ENCODE measurements around the gene FAM3C. TPM values are rescaled to one million over a fixed set of nuclear protein-coding genes. Genes with fewer than 3 reads are reported as not detected.

FAM3C gene
- total RNA-seq, 1 experiment from 2014 or later, result 30.3 TPM

- no peak overlapping the region for H3K4me3 ChIP-seq (ENCODE audit: insufficient read depth, low read depth, low read length)
- no peak for DNase-seq
- H3K27me3 ChIP-seq (ENCODE audit: control insufficient read depth, insufficient read depth, low read length), result no peaks in the 10 kb centered on the region
- peaks cover 4% of the 10 kb centered on the region for H3K36me3 ChIP-seq (replicated peaks; ENCODE audit: control insufficient read depth, insufficient read depth, low read length)
Measured at GRCh38 chr7:121382473-121382872, 13.6 kb downstream of the FAM3C start.

- DNase-seq, result no peak
- no peaks in the 10 kb centered on the region for H3K27me3 ChIP-seq (ENCODE audit: control insufficient read depth, insufficient read depth, low read length)
- H3K4me3 ChIP-seq (ENCODE audit: insufficient read depth, low read depth, low read length), result no peak overlapping the region
- H3K36me3 ChIP-seq (replicated peaks; ENCODE audit: control insufficient read depth, insufficient read depth, low read length), result peaks cover 6% of the 10 kb centered on the region
Measured at GRCh38 chr7:121379930-121380329, 16.2 kb downstream of the FAM3C start.

GRCh38 chr7:121376979-121377378, 19.1 kb downstream of the FAM3C start:
- H3K27me3 ChIP-seq (ENCODE audit: control insufficient read depth, insufficient read depth, low read length), result no peaks in the 10 kb centered on the region
- peaks cover 6% of the 10 kb centered on the region for H3K36me3 ChIP-seq (replicated peaks; ENCODE audit: control insufficient read depth, insufficient read depth, low read length)
- no peak overlapping the region for H3K4me3 ChIP-seq (ENCODE audit: insufficient read depth, low read depth, low read length)
- no peak for DNase-seq

DNA sequence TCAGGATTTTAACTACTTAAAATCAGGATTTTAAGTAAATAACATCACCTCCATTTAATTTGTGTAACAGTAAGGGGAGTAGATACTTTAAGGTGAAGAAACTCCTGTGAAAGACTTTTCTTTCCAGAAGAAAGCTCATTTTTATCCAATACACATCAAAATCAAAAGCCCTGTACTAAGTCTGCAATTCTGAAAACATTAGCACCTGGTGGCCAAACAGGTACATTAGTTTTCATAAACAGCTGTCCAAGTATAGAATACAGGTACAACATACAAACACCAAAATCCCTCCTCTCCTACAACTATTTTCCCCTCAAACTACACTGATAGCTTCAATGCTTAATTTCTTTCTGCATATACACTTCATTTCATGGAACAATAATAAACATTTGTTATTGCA, 22.9 kb downstream of the FAM3C start:
- H3K36me3 ChIP-seq (replicated peaks; ENCODE audit: control insufficient read depth, insufficient read depth, low read length), result peaks cover 7% of the 10 kb centered on the region
- H3K27me3 ChIP-seq (ENCODE audit: control insufficient read depth, insufficient read depth, low read length), result no peaks in the 10 kb centered on the region
- H3K4me3 ChIP-seq (ENCODE audit: insufficient read depth, low read depth, low read length), result no peak overlapping the region
- DNase-seq, result no peak

GRCh38 chr7:121372376-121373010, 23.6 kb downstream of the FAM3C start:
- H3K4me3 ChIP-seq (ENCODE audit: insufficient read depth, low read depth, low read length), result no peak overlapping the region
- peaks cover 8% of the 10 kb centered on the region for H3K36me3 ChIP-seq (replicated peaks; ENCODE audit: control insufficient read depth, insufficient read depth, low read length)
- H3K27me3 ChIP-seq (ENCODE audit: control insufficient read depth, insufficient read depth, low read length), result no peaks in the 10 kb centered on the region
- no peak for DNase-seq

DNA sequence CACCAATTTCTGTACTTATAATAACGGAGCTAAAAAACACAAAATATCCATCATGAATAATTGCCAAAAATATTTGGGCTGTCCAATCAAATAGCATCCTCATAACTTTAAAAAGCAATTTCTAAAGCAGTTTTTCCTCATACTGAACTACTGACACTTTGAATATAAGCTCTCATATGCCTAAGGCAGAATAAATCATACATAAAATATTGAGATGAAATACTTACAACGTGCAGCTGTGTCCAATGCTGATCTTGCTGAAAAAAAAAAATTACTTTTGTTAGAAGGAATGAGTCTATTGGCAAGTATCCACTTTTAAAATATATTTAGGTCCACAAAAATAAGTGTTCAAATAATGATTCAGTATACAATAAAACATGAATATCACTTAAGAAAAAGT, 24.2 kb downstream of the FAM3C start:
- DNase-seq, result no peak
- Histone ChIP-seq H3K27me3 (ENCODE audit: control insufficient read depth, insufficient read depth, low read length) (no peaks in the 10 kb centered on the region), H3K4me3 (ENCODE audit: insufficient read depth, low read depth, low read length) (no peak overlapping the region), H3K36me3 (replicated peaks; ENCODE audit: control insufficient read depth, insufficient read depth, low read length) (peaks cover 8% of the 10 kb centered on the region)

DNA sequence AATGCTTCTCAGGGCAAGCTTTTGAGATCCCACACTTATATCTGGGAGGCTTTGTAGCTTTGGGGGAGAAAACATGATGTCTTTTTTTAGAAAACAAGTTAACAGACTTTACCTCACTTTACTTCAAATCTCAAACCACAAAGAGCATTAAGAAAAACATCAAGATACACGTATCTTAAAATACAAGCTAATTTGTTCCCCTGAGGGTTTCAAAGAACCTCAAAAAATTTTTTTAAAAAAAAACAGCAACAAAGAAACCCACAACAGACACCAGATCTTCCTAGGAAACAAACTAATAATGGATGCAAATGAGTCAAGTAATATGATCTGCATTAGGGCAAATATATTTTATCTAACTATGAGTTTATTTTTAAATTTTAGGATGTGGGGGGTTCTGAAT, 24.7 kb downstream of the FAM3C start:
- Histone ChIP-seq H3K36me3 (replicated peaks; ENCODE audit: control insufficient read depth, insufficient read depth, low read length) (peaks cover 8% of the 10 kb centered on the region), H3K27me3 (ENCODE audit: control insufficient read depth, insufficient read depth, low read length) (no peaks in the 10 kb centered on the region)
- no peak for DNase-seq

GRCh38 chr7:121369462-121369861, 26.6 kb downstream of the FAM3C start:
- Histone ChIP-seq H3K36me3 (replicated peaks; ENCODE audit: control insufficient read depth, insufficient read depth, low read length) (peaks cover 7% of the 10 kb centered on the region), H3K4me3 (ENCODE audit: insufficient read depth, low read depth, low read length) (no peak overlapping the region), H3K27me3 (ENCODE audit: control insufficient read depth, insufficient read depth, low read length) (no peaks in the 10 kb centered on the region)
- DNase-seq, result no peak

More for the DNA sequence above, 24.7 kb downstream of the FAM3C start:
- no peak overlapping the region for H3K4me3 ChIP-seq (ENCODE audit: insufficient read depth, low read depth, low read length)

DNA sequence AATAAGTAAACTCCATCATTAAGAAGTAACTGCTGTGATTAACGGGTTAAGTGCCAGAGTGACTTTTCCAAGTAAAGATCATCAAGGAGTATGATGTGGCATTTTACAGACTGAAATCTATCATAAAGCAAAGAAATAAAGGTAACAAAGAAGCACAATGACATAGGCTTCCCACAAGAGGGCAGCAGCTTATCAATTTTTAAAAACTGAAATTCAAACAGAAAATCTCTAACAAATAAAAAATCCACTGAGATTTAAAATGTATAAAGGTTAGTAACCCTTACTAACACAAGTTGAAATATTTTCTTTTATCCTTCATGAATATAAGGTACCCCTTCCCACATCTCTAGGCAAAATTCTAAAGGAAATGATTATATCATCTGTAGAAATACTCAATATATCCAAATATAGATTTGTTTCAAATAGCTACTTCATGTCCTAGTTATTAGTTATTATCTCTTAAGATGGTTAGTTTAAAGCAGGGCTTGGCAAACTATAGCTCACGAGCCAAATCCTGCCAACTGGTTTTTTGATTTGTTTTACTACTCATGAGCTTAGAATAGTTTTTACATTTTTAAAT, 29.2 kb downstream of the FAM3C start:
- Histone ChIP-seq H3K27me3 (ENCODE audit: control insufficient read depth, insufficient read depth, low read length) (no peaks in the 10 kb centered on the region), H3K4me3 (ENCODE audit: insufficient read depth, low read depth, low read length) (no peak overlapping the region), H3K36me3 (replicated peaks; ENCODE audit: control insufficient read depth, insufficient read depth, low read length) (peaks cover 7% of the 10 kb centered on the region)
- no peak for DNase-seq

- H3K4me3 ChIP-seq (ENCODE audit: insufficient read depth, low read depth, low read length), result no peak overlapping the region
- H3K27me3 ChIP-seq (ENCODE audit: control insufficient read depth, insufficient read depth, low read length), result no peaks in the 10 kb centered on the region
- DNase-seq, result no peak
- H3K36me3 ChIP-seq (replicated peaks; ENCODE audit: control insufficient read depth, insufficient read depth, low read length), result peaks cover 5% of the 10 kb centered on the region
Measured at GRCh38 chr7:121360564-121360963, 35.5 kb downstream of the FAM3C start.

DNA sequence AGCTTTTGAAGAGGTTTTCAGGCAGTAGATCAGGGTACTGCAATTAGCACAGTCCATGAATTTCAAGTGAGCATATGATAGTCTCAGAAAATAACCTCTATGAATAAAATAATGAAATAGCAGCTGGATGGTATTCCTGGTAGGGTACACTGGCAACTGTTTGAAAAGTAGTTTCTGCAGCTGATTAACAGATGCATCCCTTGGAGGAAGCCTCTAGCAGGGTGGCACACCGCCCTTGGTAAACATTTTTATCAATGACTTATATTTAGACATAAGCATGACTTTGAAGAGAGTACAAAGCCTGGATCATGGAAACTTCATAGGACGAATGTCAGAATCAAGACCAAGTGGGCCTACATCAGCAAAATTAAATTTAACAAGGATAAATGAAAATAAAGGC, 40.5 kb downstream of the FAM3C start:
- no peak for DNase-seq
- Histone ChIP-seq H3K36me3 (replicated peaks; ENCODE audit: control insufficient read depth, insufficient read depth, low read length) (peaks cover 4% of the 10 kb centered on the region), H3K27me3 (ENCODE audit: control insufficient read depth, insufficient read depth, low read length) (no peaks in the 10 kb centered on the region), H3K4me3 (ENCODE audit: insufficient read depth, low read depth, low read length) (no peak overlapping the region)

- H3K27me3 ChIP-seq (ENCODE audit: control insufficient read depth, insufficient read depth, low read length), result no peaks in the 10 kb centered on the region
- H3K4me3 ChIP-seq (ENCODE audit: insufficient read depth, low read depth, low read length), result no peak overlapping the region
- H3K36me3 ChIP-seq (replicated peaks; ENCODE audit: control insufficient read depth, insufficient read depth, low read length), result peaks cover 3% of the 10 kb centered on the region
- no peak for DNase-seq
Measured at GRCh38 chr7:121352323-121352722, 43.8 kb downstream of the FAM3C start.

- Histone ChIP-seq H3K4me3 (ENCODE audit: insufficient read depth, low read depth, low read length) (no peak overlapping the region), H3K27me3 (ENCODE audit: control insufficient read depth, insufficient read depth, low read length) (no peaks in the 10 kb centered on the region), H3K36me3 (replicated peaks; ENCODE audit: control insufficient read depth, insufficient read depth, low read length) (peaks cover 1% of the 10 kb centered on the region)
- no peak for DNase-seq
Measured at GRCh38 chr7:121351682-121352081, 44.4 kb downstream of the FAM3C start.

- Histone ChIP-seq H3K4me3 (ENCODE audit: insufficient read depth, low read depth, low read length) (no peak overlapping the region), H3K27me3 (ENCODE audit: control insufficient read depth, insufficient read depth, low read length) (no peaks in the 10 kb centered on the region), H3K36me3 (replicated peaks; ENCODE audit: control insufficient read depth, insufficient read depth, low read length) (peaks cover 1% of the 10 kb centered on the region)
- no peak for DNase-seq
Measured at GRCh38 chr7:121344497-121344896, 51.6 kb downstream of the FAM3C start.

DNA sequence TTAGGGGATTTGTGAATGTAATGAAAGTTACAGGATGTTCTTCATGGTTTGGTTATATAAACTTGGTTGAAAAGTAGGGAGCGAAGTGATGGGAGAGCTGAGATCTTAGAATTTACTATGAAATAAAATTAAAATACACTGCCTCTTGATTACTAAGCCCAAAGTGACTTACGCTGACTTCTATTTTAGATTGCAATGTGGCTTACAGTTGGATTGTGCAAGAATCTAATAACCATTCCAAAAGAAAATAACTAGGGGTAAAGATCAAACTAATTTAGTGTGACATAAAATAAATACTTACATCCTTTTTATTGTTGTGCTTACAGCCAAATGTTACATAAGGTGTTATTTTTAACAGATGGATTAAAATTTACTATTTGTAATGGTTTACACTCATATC, 52.0 kb downstream of the FAM3C start:
- no peak overlapping the region for H3K4me3 ChIP-seq (ENCODE audit: insufficient read depth, low read depth, low read length)
- no peak for DNase-seq

DNA sequence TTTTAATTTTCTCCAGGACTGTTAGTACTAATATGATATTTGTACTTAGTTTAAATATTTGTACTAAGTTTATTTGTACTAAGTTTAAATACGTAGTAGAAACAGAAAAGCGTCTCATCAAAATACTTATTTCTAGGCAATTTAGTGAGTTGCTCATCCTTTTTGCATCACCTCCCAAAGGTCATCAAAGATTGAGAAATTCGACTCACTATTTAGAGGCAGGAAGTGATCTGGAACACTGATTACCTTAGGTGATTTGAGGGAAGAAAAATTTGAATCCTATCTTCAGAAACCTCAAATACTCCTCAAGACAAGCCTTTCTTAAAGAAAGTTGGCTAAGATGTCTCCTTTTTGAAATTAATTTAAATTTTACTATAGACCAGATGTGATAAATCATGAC, 52.8 kb downstream of the FAM3C start:
- no peaks in the 10 kb centered on the region for H3K27me3 ChIP-seq (ENCODE audit: control insufficient read depth, insufficient read depth, low read length)
- no peak for DNase-seq
- peaks cover 1% of the 10 kb centered on the region for H3K36me3 ChIP-seq (replicated peaks; ENCODE audit: control insufficient read depth, insufficient read depth, low read length)
- no peak overlapping the region for H3K4me3 ChIP-seq (ENCODE audit: insufficient read depth, low read depth, low read length)

More for the DNA sequence above, 52.0 kb downstream of the FAM3C start:
- Histone ChIP-seq H3K27me3 (ENCODE audit: control insufficient read depth, insufficient read depth, low read length) (no peaks in the 10 kb centered on the region), H3K36me3 (replicated peaks; ENCODE audit: control insufficient read depth, insufficient read depth, low read length) (peaks cover 1% of the 10 kb centered on the region)

Measured in H7 (cell line).